Measurements from ENCODE around the gene DOCK4. TPM values are rescaled to one million over a fixed set of nuclear protein-coding genes. Genes with fewer than 3 reads are reported as not detected.
"Not testable (repeated sequence)": the region's sequence is repeated elsewhere in the genome, so short reads cannot be mapped to it uniquely, and the experiment has no call there.

DOCK4 gene
- polyA plus RNA-seq, 1 donor = 8.1 TPM

GRCh38 chr7:111917404-111917803 lies 288.8 kb downstream of the DOCK4 start:
- not testable (repeated sequence) for H3K9me3 ChIP-seq (ENCODE audit: control insufficient read depth, low read depth, low read length); H3K4me3 ChIP-seq (ENCODE audit: low read length); H3K27me3 ChIP-seq (ENCODE audit: control insufficient read depth, insufficient read depth, low read length); DNase-seq; H3K4me1 ChIP-seq (ENCODE audit: control insufficient read depth, insufficient read depth, low read length); H3K36me3 ChIP-seq (ENCODE audit: control insufficient read depth, insufficient read depth, low read length); H3K27ac ChIP-seq (ENCODE audit: low read length)
- no CpG with 5 or more reads among the region's 11 CpGs for WGBS (ENCODE audit: insufficient coverage, low lambda C conversion rate)

GRCh38 chr7:111914291-111914690 lies 291.9 kb downstream of the DOCK4 start:
- H3K9me3 ChIP-seq (ENCODE audit: control insufficient read depth, low read depth, low read length) = no peaks in the 10 kb centered on the region
- H3K4me1 ChIP-seq (ENCODE audit: control insufficient read depth, insufficient read depth, low read length) = no peaks in the 10 kb centered on the region
- no peak overlapping the region for H3K27ac ChIP-seq (ENCODE audit: low read length)
- no peak overlapping the region for H3K4me3 ChIP-seq (ENCODE audit: low read length)
- DNase-seq = no peak
- WGBS (ENCODE audit: insufficient coverage, low lambda C conversion rate) = 83% methylated on average over 1 of the region's 3 CpGs
- no peaks in the 10 kb centered on the region for H3K27me3 ChIP-seq (ENCODE audit: control insufficient read depth, insufficient read depth, low read length)
- H3K36me3 ChIP-seq (ENCODE audit: control insufficient read depth, insufficient read depth, low read length) = no peaks in the 10 kb centered on the region

GRCh38 chr7:111911166-111911961 lies 294.8 kb downstream of the DOCK4 start:
- H3K36me3 ChIP-seq (ENCODE audit: control insufficient read depth, insufficient read depth, low read length) = no peaks in the 10 kb centered on the region

GRCh38 chr7:111910656-111911055 lies 295.5 kb downstream of the DOCK4 start:
- H3K27me3 ChIP-seq (ENCODE audit: control insufficient read depth, insufficient read depth, low read length) = no peaks in the 10 kb centered on the region
- DNase-seq = no peak
- no peaks in the 10 kb centered on the region for H3K36me3 ChIP-seq (ENCODE audit: control insufficient read depth, insufficient read depth, low read length)
- no peak overlapping the region for H3K27ac ChIP-seq (ENCODE audit: low read length)
- no peak overlapping the region for H3K4me3 ChIP-seq (ENCODE audit: low read length)
- 100% methylated on average over 2 of the region's 5 CpGs for WGBS (ENCODE audit: insufficient coverage, low lambda C conversion rate)
- no peaks in the 10 kb centered on the region for H3K9me3 ChIP-seq (ENCODE audit: control insufficient read depth, low read depth, low read length)
- H3K4me1 ChIP-seq (ENCODE audit: control insufficient read depth, insufficient read depth, low read length) = no peaks in the 10 kb centered on the region

More at GRCh38 chr7:111911166-111911961, 294.8 kb downstream of the DOCK4 start:
- no peaks in the 10 kb centered on the region for H3K4me1 ChIP-seq (ENCODE audit: control insufficient read depth, insufficient read depth, low read length)
- 50% methylated on average over 1 of the region's 5 CpGs for WGBS (ENCODE audit: insufficient coverage, low lambda C conversion rate)
- H3K27me3 ChIP-seq (ENCODE audit: control insufficient read depth, insufficient read depth, low read length) = no peaks in the 10 kb centered on the region
- no peak overlapping the region for H3K4me3 ChIP-seq (ENCODE audit: low read length)
- no peak for DNase-seq
- H3K9me3 ChIP-seq (ENCODE audit: control insufficient read depth, low read depth, low read length) = no peaks in the 10 kb centered on the region
- no peak overlapping the region for H3K27ac ChIP-seq (ENCODE audit: low read length)

- H3K4me1 ChIP-seq (ENCODE audit: control insufficient read depth, insufficient read depth, low read length); DNase-seq; H3K9me3 ChIP-seq (ENCODE audit: control insufficient read depth, low read depth, low read length); H3K27me3 ChIP-seq (ENCODE audit: control insufficient read depth, insufficient read depth, low read length); H3K27ac ChIP-seq (ENCODE audit: low read length); H3K4me3 ChIP-seq (ENCODE audit: low read length); H3K36me3 ChIP-seq (ENCODE audit: control insufficient read depth, insufficient read depth, low read length): not testable (repeated sequence)
- WGBS (ENCODE audit: insufficient coverage, low lambda C conversion rate) = no CpG with 5 or more reads among the region's 3 CpGs
Observed at GRCh38 chr7:111908673-111909072, 297.5 kb downstream of the DOCK4 start.

- Histone ChIP-seq H3K9me3 (ENCODE audit: control insufficient read depth, low read depth, low read length) (no peaks in the 10 kb centered on the region), H3K27ac (ENCODE audit: low read length) (no peak overlapping the region), H3K36me3 (ENCODE audit: control insufficient read depth, insufficient read depth, low read length) (no peaks in the 10 kb centered on the region), H3K4me1 (ENCODE audit: control insufficient read depth, insufficient read depth, low read length) (no peaks in the 10 kb centered on the region), H3K27me3 (ENCODE audit: control insufficient read depth, insufficient read depth, low read length) (no peaks in the 10 kb centered on the region), H3K4me3 (ENCODE audit: low read length) (no peak overlapping the region)
- no CpG with 5 or more reads among the region's 2 CpGs for WGBS (ENCODE audit: insufficient coverage, low lambda C conversion rate)
- peak in 1 of 2 donors; percentile 18 for DNase-seq
Observed at GRCh38 chr7:111903797-111904196, 302.4 kb downstream of the DOCK4 start.

- WGBS (ENCODE audit: insufficient coverage, low lambda C conversion rate) = no CpG with 5 or more reads among the region's 1 CpG
- DNase-seq = no peak
- H3K27ac ChIP-seq (ENCODE audit: low read length) = no peak overlapping the region
- H3K9me3 ChIP-seq (ENCODE audit: control insufficient read depth, low read depth, low read length) = no peaks in the 10 kb centered on the region
- H3K36me3 ChIP-seq (ENCODE audit: control insufficient read depth, insufficient read depth, low read length) = no peaks in the 10 kb centered on the region
- H3K4me1 ChIP-seq (ENCODE audit: control insufficient read depth, insufficient read depth, low read length) = no peaks in the 10 kb centered on the region
- no peak overlapping the region for H3K4me3 ChIP-seq (ENCODE audit: low read length)
- H3K27me3 ChIP-seq (ENCODE audit: control insufficient read depth, insufficient read depth, low read length) = no peaks in the 10 kb centered on the region
Observed at GRCh38 chr7:111903016-111903415, 303.2 kb downstream of the DOCK4 start.

- Histone ChIP-seq H3K27me3 (ENCODE audit: control insufficient read depth, insufficient read depth, low read length) (no peaks in the 10 kb centered on the region), H3K27ac (ENCODE audit: low read length) (no peak overlapping the region), H3K4me1 (ENCODE audit: control insufficient read depth, insufficient read depth, low read length) (no peaks in the 10 kb centered on the region), H3K36me3 (ENCODE audit: control insufficient read depth, insufficient read depth, low read length) (no peaks in the 10 kb centered on the region), H3K9me3 (ENCODE audit: control insufficient read depth, low read depth, low read length) (no peaks in the 10 kb centered on the region), H3K4me3 (ENCODE audit: low read length) (no peak overlapping the region)
- WGBS (ENCODE audit: insufficient coverage, low lambda C conversion rate) = no CpG with 5 or more reads among the region's 7 CpGs
- no peak for DNase-seq
Observed at GRCh38 chr7:111900283-111900682, 305.9 kb downstream of the DOCK4 start.

- H3K9me3 ChIP-seq (ENCODE audit: control insufficient read depth, low read depth, low read length) = no peaks in the 10 kb centered on the region
- H3K4me3 ChIP-seq (ENCODE audit: low read length) = no peak overlapping the region
- no peaks in the 10 kb centered on the region for H3K36me3 ChIP-seq (ENCODE audit: control insufficient read depth, insufficient read depth, low read length)
- no peaks in the 10 kb centered on the region for H3K27me3 ChIP-seq (ENCODE audit: control insufficient read depth, insufficient read depth, low read length)
- 80% methylated on average over 1 of the region's 2 CpGs for WGBS (ENCODE audit: insufficient coverage, low lambda C conversion rate)
- H3K4me1 ChIP-seq (ENCODE audit: control insufficient read depth, insufficient read depth, low read length) = no peaks in the 10 kb centered on the region
- no peak overlapping the region for H3K27ac ChIP-seq (ENCODE audit: low read length)
- DNase-seq = no peak
Observed at GRCh38 chr7:111895049-111895448, 311.1 kb downstream of the DOCK4 start.

GRCh38 chr7:111894518-111894917 lies 311.7 kb downstream of the DOCK4 start:
- H3K4me1 ChIP-seq (ENCODE audit: control insufficient read depth, insufficient read depth, low read length) = no peaks in the 10 kb centered on the region
- no peak overlapping the region for H3K27ac ChIP-seq (ENCODE audit: low read length)
- no peak for DNase-seq
- no peaks in the 10 kb centered on the region for H3K9me3 ChIP-seq (ENCODE audit: control insufficient read depth, low read depth, low read length)
- H3K27me3 ChIP-seq (ENCODE audit: control insufficient read depth, insufficient read depth, low read length) = no peaks in the 10 kb centered on the region
- H3K4me3 ChIP-seq (ENCODE audit: low read length) = no peak overlapping the region
- WGBS (ENCODE audit: insufficient coverage, low lambda C conversion rate) = 86% methylated on average over 1 of the region's 1 CpG
- no peaks in the 10 kb centered on the region for H3K36me3 ChIP-seq (ENCODE audit: control insufficient read depth, insufficient read depth, low read length)

- DNase-seq = peak; percentile 17 to 38
- Histone ChIP-seq H3K4me1 (ENCODE audit: control insufficient read depth, insufficient read depth, low read length) (no peaks in the 10 kb centered on the region), H3K27ac (ENCODE audit: low read length) (no peak overlapping the region), H3K36me3 (ENCODE audit: control insufficient read depth, insufficient read depth, low read length) (no peaks in the 10 kb centered on the region), H3K9me3 (ENCODE audit: control insufficient read depth, low read depth, low read length) (no peaks in the 10 kb centered on the region), H3K4me3 (ENCODE audit: low read length) (no peak overlapping the region), H3K27me3 (ENCODE audit: control insufficient read depth, insufficient read depth, low read length) (no peaks in the 10 kb centered on the region)
- no CpG with 5 or more reads among the region's 5 CpGs for WGBS (ENCODE audit: insufficient coverage, low lambda C conversion rate)
Observed at GRCh38 chr7:111893190-111893589, 313.0 kb downstream of the DOCK4 start.
